ENCODE results near the gene APRT.
A peak's percentile ranks its signal among the peaks of the same experiment; 100 is the strongest.

APRT gene

GRCh38 chr16:88809068-88809675 lies 2.6 kb downstream of the APRT start:
- Histone ChIP-seq H3K27ac (ENCODE audit: low read depth, low read length) (peak overlapping the region; percentile 7; the same call in 1 of the 2 replicates), H3K9me3 (ENCODE audit: control insufficient read depth, insufficient read depth, low read length) (peaks cover 7% of the 10 kb centered on the region; the same call in 1 of the 2 replicates), H3K36me3 (ENCODE audit: control insufficient read depth, low read length) (peaks cover 71% of the 10 kb centered on the region), H3F3A (ENCODE audit: control insufficient read depth, insufficient read depth) (peaks cover 10% of the 10 kb centered on the region), H4K20me1 (ENCODE audit: control insufficient read depth, insufficient read depth, low read depth, low read length) (peaks cover 8% of the 10 kb centered on the region; the same call in 1 of the 2 replicates), H3K4me1 (ENCODE audit: control insufficient read depth, low read length) (peaks cover 45% of the 10 kb centered on the region), H3K27me3 (ENCODE audit: control insufficient read depth, low read length) (no peaks in the 10 kb centered on the region), H3K4me3 (ENCODE audit: low read length) (peak overlapping the region; percentile 87), H3K9me2 (replicated peaks; ENCODE audit: control insufficient read depth, low read length) (no peaks in the 10 kb centered on the region), H3K4me2 (ENCODE audit: low read length) (peak overlapping the region; percentile 95), H3K79me2 (ENCODE audit: control insufficient read depth, low read length) (peaks cover 59% of the 10 kb centered on the region)
- no peak for TF ChIP-seq CTCF (IDR thresholded peaks at IDR 0.05; ENCODE audit: low read depth, low read length, poor library complexity, severe bottlenecking)
- no peak for TF ChIP-seq EZH2phosphoT487 (IDR thresholded peaks at IDR 0.05; ENCODE audit: borderline replicate concordance, low read length)

GRCh38 chr16:88807626-88808453 lies 3.9 kb downstream of the APRT start:
- Histone ChIP-seq H3K9me3 (ENCODE audit: control insufficient read depth, insufficient read depth, low read length) (peaks cover 7% of the 10 kb centered on the region; the same call in 1 of the 2 replicates), H3K79me2 (ENCODE audit: control insufficient read depth, low read length) (peaks cover 65% of the 10 kb centered on the region), H3K36me3 (ENCODE audit: control insufficient read depth, low read length) (peaks cover 73% of the 10 kb centered on the region), H3K4me2 (ENCODE audit: low read length) (no peak overlapping the region), H3K9me2 (replicated peaks; ENCODE audit: control insufficient read depth, low read length) (no peaks in the 10 kb centered on the region), H3K27ac (ENCODE audit: low read depth, low read length) (no peak overlapping the region), H3K27me3 (ENCODE audit: control insufficient read depth, low read length) (no peaks in the 10 kb centered on the region), H3F3A (ENCODE audit: control insufficient read depth, insufficient read depth) (peaks cover 13% of the 10 kb centered on the region), H3K4me1 (ENCODE audit: control insufficient read depth, low read length) (peaks cover 45% of the 10 kb centered on the region), H3K4me3 (ENCODE audit: low read length) (no peak overlapping the region), H4K20me1 (ENCODE audit: control insufficient read depth, insufficient read depth, low read depth, low read length) (peaks cover 8% of the 10 kb centered on the region; the same call in 1 of the 2 replicates)
- no peak for TF ChIP-seq CTCF (IDR thresholded peaks at IDR 0.05; ENCODE audit: low read depth, low read length, poor library complexity, severe bottlenecking)

- H3F3A ChIP-seq (ENCODE audit: control insufficient read depth, insufficient read depth): peaks cover 17% of the 10 kb centered on the region
- TF ChIP-seq EZH2phosphoT487 (IDR thresholded peaks at IDR 0.05; ENCODE audit: borderline replicate concordance, low read length) (no peak), CTCF (IDR thresholded peaks at IDR 0.05; ENCODE audit: low read depth, low read length, poor library complexity, severe bottlenecking) (no peak)
Measured at GRCh38 chr16:88807142-88807625, 4.5 kb downstream of the APRT start.

More at GRCh38 chr16:88807142-88807625, 4.5 kb downstream of the APRT start:
- Histone ChIP-seq H3K9me3 (ENCODE audit: control insufficient read depth, insufficient read depth, low read length) (peaks cover 3% of the 10 kb centered on the region; the same call in 1 of the 2 replicates), H3K79me2 (ENCODE audit: control insufficient read depth, low read length) (peaks cover 65% of the 10 kb centered on the region), H3K27ac (ENCODE audit: low read depth, low read length) (no peak overlapping the region), H3K9me2 (replicated peaks; ENCODE audit: control insufficient read depth, low read length) (no peaks in the 10 kb centered on the region), H3K4me3 (ENCODE audit: low read length) (no peak overlapping the region), H3K4me2 (ENCODE audit: low read length) (no peak overlapping the region), H3K36me3 (ENCODE audit: control insufficient read depth, low read length) (peaks cover 72% of the 10 kb centered on the region), H4K20me1 (ENCODE audit: control insufficient read depth, insufficient read depth, low read depth, low read length) (peaks cover 8% of the 10 kb centered on the region; the same call in 1 of the 2 replicates), H3K27me3 (ENCODE audit: control insufficient read depth, low read length) (no peaks in the 10 kb centered on the region), H3K4me1 (ENCODE audit: control insufficient read depth, low read length) (peaks cover 45% of the 10 kb centered on the region)

All from DOHH2 (cell line).